Ishikawa (cell line): ENCODE results near the gene ZNF716.

Experiments used
- CEBPB ChIP-seq: IDR thresholded peaks from 2 replicates; pipeline ENCODE4 v1.6.1; 2012
- EGR1 ChIP-seq: IDR thresholded peaks from 2 replicates; pipeline ENCODE4 v1.6.1; 2012
- EP300 ChIP-seq: IDR thresholded peaks from 2 replicates; pipeline ENCODE4 v1.6.1; 2012; ENCODE audit warnings: borderline replicate concordance
- FOXM1 ChIP-seq: IDR thresholded peaks from 2 replicates; pipeline ENCODE4 v1.6.1; 2012; ENCODE audit warnings: low read depth, borderline replicate concordance
- MAX ChIP-seq: IDR thresholded peaks from 2 replicates; pipeline ENCODE4 v1.6.1; 2012
- NFIC ChIP-seq: IDR thresholded peaks from 2 replicates; pipeline ENCODE4 v1.6.1; 2012
- REST ChIP-seq: IDR thresholded peaks from 2 replicates; pipeline ENCODE4 v1.6.1; 2012; ENCODE audit warnings: low read depth, mild to moderate bottlenecking
- TAF1 ChIP-seq: IDR thresholded peaks from 2 replicates; pipeline ENCODE4 v1.6.1; 2012; ENCODE audit warnings: low read depth, mild to moderate bottlenecking
- TEAD4 ChIP-seq: IDR thresholded peaks from 2 replicates; pipeline ENCODE4 v1.6.1; 2012

GRCh38 chr7:57443567-57443966 lies 6.4 kb upstream of the ZNF716 start:
- TF ChIP-seq MAX: no peak
- TF ChIP-seq EP300: no peak
- no peak for TF ChIP-seq FOXM1
- no peak for TF ChIP-seq NFIC
- TF ChIP-seq TAF1: no peak
- TF ChIP-seq EGR1: no peak
- TF ChIP-seq CEBPB: no peak
- no peak for TF ChIP-seq TEAD4
- no peak for TF ChIP-seq REST
